ENCODE data around the gene CACNA2D1. TPM values are rescaled to one million over a fixed set of nuclear protein-coding genes. Genes with fewer than 3 reads are reported as not detected.

CACNA2D1 gene
- total RNA-seq, 1 experiment from 2014 or later, result 25.4 TPM

DNA sequence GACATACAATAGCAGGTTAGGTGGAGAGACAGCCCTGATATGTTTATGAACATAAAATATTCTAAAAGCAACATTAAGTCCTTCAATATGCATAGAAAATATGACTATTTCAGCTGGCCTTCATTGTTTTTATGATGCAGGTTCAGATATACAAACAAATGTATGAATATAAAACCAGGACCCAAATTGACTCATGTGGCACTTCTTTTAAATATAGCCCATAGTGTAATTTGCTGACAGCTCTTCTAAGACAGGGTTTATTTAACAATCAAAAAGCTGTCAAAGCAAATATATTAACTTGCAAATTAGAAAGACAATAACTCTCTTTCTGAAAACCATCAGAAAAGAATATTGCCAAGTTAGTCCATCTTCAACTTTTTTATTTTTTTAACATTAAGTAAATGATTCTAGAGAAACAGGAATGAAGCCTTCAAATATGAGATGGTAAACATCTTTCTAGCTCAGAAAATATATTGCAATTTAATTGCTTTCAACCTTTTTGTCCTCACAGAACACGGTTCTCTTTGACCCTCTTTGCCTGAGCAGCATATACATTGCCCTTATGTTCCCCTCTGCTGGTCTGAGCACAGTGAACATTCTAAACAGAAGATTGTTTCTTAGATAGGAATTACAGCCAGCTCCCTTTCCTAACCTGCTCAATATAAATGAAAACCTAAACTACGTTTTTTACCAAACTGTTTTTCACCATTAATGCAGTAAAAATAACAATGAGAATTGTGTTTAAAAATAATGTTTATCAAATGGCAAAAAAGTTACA, 82.8 kb downstream of the CACNA2D1 start:
- H3K27me3 ChIP-seq, result no peaks in the 10 kb centered on the region
- H3K4me3 ChIP-seq, result no peak overlapping the region
- no peak for DNase-seq
- H3K36me3 ChIP-seq, result no peaks in the 10 kb centered on the region
- no peaks in the 10 kb centered on the region for H3K9me3 ChIP-seq (replicated peaks)
- H3K27ac ChIP-seq, result no peak overlapping the region
- H3K4me1 ChIP-seq, result no peaks in the 10 kb centered on the region

GRCh38 chr7:82359426-82359825, 84.2 kb downstream of the CACNA2D1 start:
- Histone ChIP-seq H3K4me1 (no peaks in the 10 kb centered on the region), H3K36me3 (no peaks in the 10 kb centered on the region), H3K4me3 (no peak overlapping the region), H3K27ac (no peak overlapping the region), H3K27me3 (no peaks in the 10 kb centered on the region), H3K9me3 (replicated peaks) (no peaks in the 10 kb centered on the region)
- DNase-seq, result no peak

- Histone ChIP-seq H3K4me3 (no peak overlapping the region), H3K36me3 (no peaks in the 10 kb centered on the region), H3K27me3 (no peaks in the 10 kb centered on the region), H3K27ac (no peak overlapping the region), H3K4me1 (no peaks in the 10 kb centered on the region), H3K9me3 (replicated peaks) (no peaks in the 10 kb centered on the region)
- no peak for DNase-seq
Observed at GRCh38 chr7:82358923-82359322, 84.7 kb downstream of the CACNA2D1 start.

GRCh38 chr7:82358009-82358578, 85.5 kb downstream of the CACNA2D1 start:
- Histone ChIP-seq H3K4me3 (no peak overlapping the region), H3K36me3 (no peaks in the 10 kb centered on the region)
- no peak for DNase-seq

DNA sequence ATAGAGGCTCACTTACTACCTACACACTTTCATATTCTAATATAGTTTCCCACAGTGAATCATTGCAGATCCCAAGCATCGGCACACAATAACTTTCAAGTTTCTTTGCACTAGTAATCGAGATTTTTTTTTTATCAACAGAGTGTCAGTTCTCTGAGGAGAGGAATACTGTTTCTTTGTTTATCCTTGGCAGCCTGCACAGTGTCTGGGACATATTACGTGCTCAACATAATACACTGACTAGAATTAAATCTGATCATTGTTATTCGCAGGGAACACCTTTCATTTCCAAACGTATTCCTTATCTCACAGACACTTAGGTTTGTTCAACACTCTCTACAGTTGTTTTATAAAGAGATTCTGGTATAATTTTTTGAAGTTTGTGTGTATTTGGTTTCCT, 95.3 kb downstream of the CACNA2D1 start:
- Histone ChIP-seq H3K36me3 (peaks cover 2% of the 10 kb centered on the region; the same call in 1 of the 2 replicates), H3K9me3 (replicated peaks) (no peaks in the 10 kb centered on the region), H3K4me1 (peaks cover 7% of the 10 kb centered on the region; the same call in 1 of the 2 replicates), H3K27ac (no peak overlapping the region), H3K4me3 (no peak overlapping the region), H3K27me3 (no peaks in the 10 kb centered on the region)
- no peak for DNase-seq

More at GRCh38 chr7:82358009-82358578, 85.5 kb downstream of the CACNA2D1 start:
- Histone ChIP-seq H3K27me3 (no peaks in the 10 kb centered on the region), H3K9me3 (replicated peaks) (no peaks in the 10 kb centered on the region), H3K4me1 (no peaks in the 10 kb centered on the region), H3K27ac (no peak overlapping the region)

GRCh38 chr7:82347808-82348207, 95.8 kb downstream of the CACNA2D1 start:
- no peaks in the 10 kb centered on the region for H3K9me3 ChIP-seq (replicated peaks)
- DNase-seq, result no peak
- H3K4me3 ChIP-seq, result no peak overlapping the region
- peaks cover 7% of the 10 kb centered on the region; the same call in 1 of the 2 replicates for H3K4me1 ChIP-seq
- no peak overlapping the region for H3K27ac ChIP-seq
- peaks cover 2% of the 10 kb centered on the region; the same call in 1 of the 2 replicates for H3K36me3 ChIP-seq
- H3K27me3 ChIP-seq, result no peaks in the 10 kb centered on the region

GRCh38 chr7:82345886-82346285, 97.7 kb downstream of the CACNA2D1 start:
- no peak overlapping the region; the same call in 1 of the 2 replicates for H3K27ac ChIP-seq
- no peak overlapping the region for H3K4me3 ChIP-seq
- DNase-seq, result peak in 1 of 2 experiments; percentile 22

DNA sequence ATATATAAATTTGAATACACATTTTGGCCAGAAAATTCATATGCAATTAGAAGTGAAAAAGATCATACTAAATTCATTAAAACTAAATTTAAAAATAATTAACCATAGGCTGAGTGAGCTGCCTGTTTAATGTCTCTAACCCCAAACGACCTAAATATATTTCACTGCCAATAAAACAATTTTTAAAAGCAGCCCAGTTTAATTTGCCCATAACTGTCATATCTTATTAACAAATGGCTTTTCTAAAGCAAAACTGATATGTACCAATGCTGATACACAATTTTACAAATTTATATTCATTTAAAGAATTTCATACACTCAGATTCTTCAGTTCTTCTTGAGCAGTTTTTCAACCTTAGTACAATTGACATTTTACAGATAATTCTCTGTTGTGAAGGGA, 99.9 kb downstream of the CACNA2D1 start:
- no peak overlapping the region for H3K4me3 ChIP-seq
- no peaks in the 10 kb centered on the region for H3K9me3 ChIP-seq (replicated peaks)
- DNase-seq, result no peak
- no peaks in the 10 kb centered on the region for H3K27me3 ChIP-seq
- H3K27ac ChIP-seq, result no peak overlapping the region
- H3K4me1 ChIP-seq, result peaks cover 7% of the 10 kb centered on the region; the same call in 1 of the 2 replicates
- no peaks in the 10 kb centered on the region; the same call in 1 of the 2 replicates for H3K36me3 ChIP-seq

More at GRCh38 chr7:82345886-82346285, 97.7 kb downstream of the CACNA2D1 start:
- H3K4me1 ChIP-seq, result peaks cover 7% of the 10 kb centered on the region; the same call in 1 of the 2 replicates
- peaks cover 2% of the 10 kb centered on the region; the same call in 1 of the 2 replicates for H3K36me3 ChIP-seq
- no peaks in the 10 kb centered on the region for H3K27me3 ChIP-seq
- H3K9me3 ChIP-seq (replicated peaks), result no peaks in the 10 kb centered on the region

DNA sequence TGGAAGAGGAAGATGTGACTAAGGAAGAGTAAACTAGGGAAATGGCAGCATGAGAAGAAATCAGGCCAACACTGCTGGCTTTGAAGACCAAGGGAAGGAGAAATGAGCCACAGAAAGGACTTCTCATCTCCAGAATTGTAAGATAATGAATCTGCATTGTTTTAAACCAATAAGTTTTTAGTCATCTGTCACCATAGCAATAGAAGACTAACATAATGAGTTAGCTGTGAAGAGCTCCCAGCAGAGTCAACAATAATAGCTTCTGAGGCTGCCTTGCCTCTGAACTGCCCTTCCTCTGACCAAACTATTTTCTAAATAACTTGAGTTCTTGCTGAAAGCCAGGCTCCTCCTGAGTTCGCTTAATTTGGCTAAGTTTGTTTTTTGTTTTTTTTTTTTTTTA, 103.6 kb downstream of the CACNA2D1 start:
- Histone ChIP-seq H3K27ac (no peak overlapping the region), H3K4me1 (no peaks in the 10 kb centered on the region), H3K9me3 (replicated peaks) (no peaks in the 10 kb centered on the region), H3K36me3 (no peaks in the 10 kb centered on the region), H3K27me3 (no peaks in the 10 kb centered on the region), H3K4me3 (no peak overlapping the region)
- DNase-seq, result no peak

- Histone ChIP-seq H3K27ac (no peak overlapping the region), H3K27me3 (no peaks in the 10 kb centered on the region), H3K4me3 (no peak overlapping the region), H3K36me3 (no peaks in the 10 kb centered on the region; the same call in 1 of the 2 replicates), H3K9me3 (replicated peaks) (no peaks in the 10 kb centered on the region), H3K4me1 (no peaks in the 10 kb centered on the region)
- peak; percentile 66 to 84 for DNase-seq
Observed at GRCh38 chr7:82335927-82336326, 107.7 kb downstream of the CACNA2D1 start.

DNA sequence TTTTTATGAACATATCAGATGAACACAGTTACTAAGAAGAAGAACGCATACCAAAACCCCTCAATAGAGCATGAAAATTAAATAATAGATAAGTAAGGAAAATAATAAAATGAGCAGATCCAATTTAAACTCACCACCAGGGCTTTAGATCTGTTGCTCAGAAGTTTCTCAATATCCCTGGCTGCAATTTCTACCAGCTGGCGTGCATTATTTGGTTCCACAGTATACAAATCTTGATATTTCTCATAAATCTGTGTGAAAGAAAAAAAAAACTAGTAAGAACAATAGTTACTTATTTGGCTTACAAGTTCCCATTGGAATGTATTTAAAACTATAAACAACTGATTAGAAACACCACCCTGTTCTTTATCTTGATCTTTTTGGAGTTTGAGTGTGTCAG, 108.6 kb downstream of the CACNA2D1 start:
- H3K4me1 ChIP-seq, result no peaks in the 10 kb centered on the region
- no peaks in the 10 kb centered on the region for H3K9me3 ChIP-seq (replicated peaks)
- H3K4me3 ChIP-seq, result no peak overlapping the region
- no peak overlapping the region for H3K27ac ChIP-seq
- H3K36me3 ChIP-seq, result no peaks in the 10 kb centered on the region; the same call in 1 of the 2 replicates
- no peaks in the 10 kb centered on the region for H3K27me3 ChIP-seq
- no peak for DNase-seq

DNA sequence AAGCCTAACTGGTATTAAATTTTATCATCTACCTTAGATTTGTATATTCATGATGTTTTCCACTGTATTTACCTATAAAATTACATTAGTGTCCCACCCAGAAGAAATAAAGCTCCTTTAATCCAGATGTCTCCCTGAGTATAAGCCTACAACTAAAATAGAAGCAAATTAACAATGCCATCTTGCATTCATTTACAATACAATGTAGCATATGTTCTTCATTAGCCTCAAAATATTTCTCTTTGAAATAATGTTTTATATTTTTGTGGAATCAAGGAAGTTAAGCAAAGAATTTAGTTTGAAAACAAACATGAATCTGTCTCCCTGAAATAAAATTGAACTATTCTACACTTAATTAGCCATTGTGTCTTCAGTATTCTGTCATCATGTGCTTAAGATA, 112.3 kb downstream of the CACNA2D1 start:
- no peak overlapping the region for H3K27ac ChIP-seq
- no peak for DNase-seq
- no peaks in the 10 kb centered on the region for H3K9me3 ChIP-seq (replicated peaks)
- peaks cover 2% of the 10 kb centered on the region; the same call in 1 of the 2 replicates for H3K36me3 ChIP-seq
- H3K4me1 ChIP-seq, result no peaks in the 10 kb centered on the region
- no peaks in the 10 kb centered on the region for H3K27me3 ChIP-seq
- no peak overlapping the region for H3K4me3 ChIP-seq

DNA sequence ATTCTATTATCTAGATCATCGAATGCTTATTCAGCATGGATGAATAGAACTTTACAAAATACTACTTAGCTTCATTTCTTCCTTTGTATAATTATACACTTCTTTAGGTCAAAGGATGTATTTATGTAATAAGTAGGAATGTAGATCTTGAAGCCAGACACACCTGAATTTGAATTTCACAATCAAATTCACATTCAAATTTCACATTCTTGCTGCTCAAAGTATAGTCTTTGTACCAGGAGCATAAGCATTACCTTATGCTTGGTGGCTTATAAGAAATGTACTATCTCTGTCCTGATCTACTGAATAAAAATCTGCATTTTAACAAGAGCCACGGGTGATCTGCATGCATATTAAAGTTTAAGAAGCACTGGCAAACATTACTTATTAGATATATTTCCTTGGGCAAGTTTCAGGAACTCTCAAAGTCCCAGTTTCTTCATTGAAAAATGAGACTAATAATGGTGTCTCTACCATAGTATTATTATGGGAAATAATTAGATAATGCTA, 112.8 kb downstream of the CACNA2D1 start:
- no peak overlapping the region for H3K4me3 ChIP-seq
- no peak overlapping the region for H3K27ac ChIP-seq
- H3K4me1 ChIP-seq, result no peaks in the 10 kb centered on the region
- no peaks in the 10 kb centered on the region for H3K27me3 ChIP-seq
- H3K36me3 ChIP-seq, result peaks cover 2% of the 10 kb centered on the region; the same call in 1 of the 2 replicates
- DNase-seq, result no peak
- H3K9me3 ChIP-seq (replicated peaks), result no peaks in the 10 kb centered on the region

GRCh38 chr7:82327898-82328297, 115.7 kb downstream of the CACNA2D1 start:
- 0 out of 2 replicates have a peak, but pooled peaks cover 2% of the 10 kb centered on the region for H3K36me3 ChIP-seq
- no peaks in the 10 kb centered on the region for H3K9me3 ChIP-seq (replicated peaks)
- no peak for DNase-seq
- H3K4me1 ChIP-seq, result peaks cover 3% of the 10 kb centered on the region; the same call in 1 of the 2 replicates
- H3K4me3 ChIP-seq, result no peak overlapping the region
- no peak overlapping the region for H3K27ac ChIP-seq
- no peaks in the 10 kb centered on the region for H3K27me3 ChIP-seq

- Histone ChIP-seq H3K4me1 (peaks cover 3% of the 10 kb centered on the region; the same call in 1 of the 2 replicates), H3K4me3 (no peak overlapping the region), H3K36me3 (0 out of 2 replicates have a peak, but pooled peaks cover 2% of the 10 kb centered on the region), H3K27me3 (no peaks in the 10 kb centered on the region), H3K9me3 (replicated peaks) (no peaks in the 10 kb centered on the region), H3K27ac (no peak overlapping the region)
- no peak for DNase-seq
Observed at GRCh38 chr7:82325416-82325815, 118.2 kb downstream of the CACNA2D1 start.
